Measurements from ENCODE around the gene MIA2.

Gene MIA2

GRCh38 chr14:39364509-39364908, 130.8 kb downstream of the MIA2 start:
- H3K79me2 ChIP-seq (ENCODE audit: control insufficient read depth, low read length), result no peaks in the 10 kb centered on the region
- no peak overlapping the region for H3K27ac ChIP-seq (ENCODE audit: low read depth, low read length)
- no peak overlapping the region for H3K4me2 ChIP-seq (ENCODE audit: low read length)
- no peaks in the 10 kb centered on the region for H3K9me3 ChIP-seq (ENCODE audit: control insufficient read depth, insufficient read depth, low read length)
- H3K36me3 ChIP-seq (ENCODE audit: control insufficient read depth, low read length), result no peaks in the 10 kb centered on the region
- TF ChIP-seq CTCF (IDR thresholded peaks at IDR 0.05; ENCODE audit: low read depth, low read length, poor library complexity, severe bottlenecking), result no peak
- H3K4me1 ChIP-seq (ENCODE audit: control insufficient read depth, low read length), result no peaks in the 10 kb centered on the region
- H3F3A ChIP-seq (ENCODE audit: control insufficient read depth, insufficient read depth), result no peaks in the 10 kb centered on the region
- no peaks in the 10 kb centered on the region for H4K20me1 ChIP-seq (ENCODE audit: control insufficient read depth, insufficient read depth, low read depth, low read length)
- H3K9me2 ChIP-seq (replicated peaks; ENCODE audit: control insufficient read depth, low read length), result no peaks in the 10 kb centered on the region
- no peak overlapping the region for H3K4me3 ChIP-seq (ENCODE audit: low read length)
- H3K27me3 ChIP-seq (ENCODE audit: control insufficient read depth, low read length), result no peaks in the 10 kb centered on the region

- H3K36me3 ChIP-seq (ENCODE audit: control insufficient read depth, low read length), result 0 out of 2 replicates have a peak, but pooled peaks cover 3% of the 10 kb centered on the region
- H3K27me3 ChIP-seq (ENCODE audit: control insufficient read depth, low read length), result no peaks in the 10 kb centered on the region
- no peaks in the 10 kb centered on the region for H3K9me3 ChIP-seq (ENCODE audit: control insufficient read depth, insufficient read depth, low read length)
- H3K4me2 ChIP-seq (ENCODE audit: low read length), result no peak overlapping the region
- H3K9me2 ChIP-seq (replicated peaks; ENCODE audit: control insufficient read depth, low read length), result no peaks in the 10 kb centered on the region
- no peak overlapping the region for H3K27ac ChIP-seq (ENCODE audit: low read depth, low read length)
- no peaks in the 10 kb centered on the region for H3K4me1 ChIP-seq (ENCODE audit: control insufficient read depth, low read length)
- H3K79me2 ChIP-seq (ENCODE audit: control insufficient read depth, low read length), result no peaks in the 10 kb centered on the region
- H4K20me1 ChIP-seq (ENCODE audit: control insufficient read depth, insufficient read depth, low read depth, low read length), result no peaks in the 10 kb centered on the region
- H3K4me3 ChIP-seq (ENCODE audit: low read length), result no peak overlapping the region
- TF ChIP-seq CTCF (IDR thresholded peaks at IDR 0.05; ENCODE audit: low read depth, low read length, poor library complexity, severe bottlenecking), result no peak
- H3F3A ChIP-seq (ENCODE audit: control insufficient read depth, insufficient read depth), result no peaks in the 10 kb centered on the region
These were observed 131.6 kb downstream of the MIA2 start for GRCh38 chr14:39365354-39365753.

GRCh38 chr14:39366460-39367386, 133.0 kb downstream of the MIA2 start:
- 0 out of 2 replicates have a peak, but pooled peaks cover 4% of the 10 kb centered on the region for H3K36me3 ChIP-seq (ENCODE audit: control insufficient read depth, low read length)
- no peaks in the 10 kb centered on the region for H3K9me3 ChIP-seq (ENCODE audit: control insufficient read depth, insufficient read depth, low read length)
- H3K4me3 ChIP-seq (ENCODE audit: low read length), result no peak overlapping the region
- H3F3A ChIP-seq (ENCODE audit: control insufficient read depth, insufficient read depth), result no peaks in the 10 kb centered on the region
- H4K20me1 ChIP-seq (ENCODE audit: control insufficient read depth, insufficient read depth, low read depth, low read length), result no peaks in the 10 kb centered on the region
- no peaks in the 10 kb centered on the region for H3K9me2 ChIP-seq (replicated peaks; ENCODE audit: control insufficient read depth, low read length)
- TF ChIP-seq EZH2phosphoT487 (IDR thresholded peaks at IDR 0.05; ENCODE audit: borderline replicate concordance, low read length) (no peak), CTCF (IDR thresholded peaks at IDR 0.05; ENCODE audit: low read depth, low read length, poor library complexity, severe bottlenecking) (no peak)
- H3K4me1 ChIP-seq (ENCODE audit: control insufficient read depth, low read length), result no peaks in the 10 kb centered on the region
- H3K27me3 ChIP-seq (ENCODE audit: control insufficient read depth, low read length), result no peaks in the 10 kb centered on the region
- H3K4me2 ChIP-seq (ENCODE audit: low read length), result no peak overlapping the region
- H3K79me2 ChIP-seq (ENCODE audit: control insufficient read depth, low read length), result no peaks in the 10 kb centered on the region
- H3K27ac ChIP-seq (ENCODE audit: low read depth, low read length), result no peak overlapping the region
